Activated naive CD4-positive, alpha-beta T cell treated with Interleukin-2 at 50 U/mL for 16 hours (primary cell): Measurements from ENCODE around the gene GLI2.

Experiments used
- DNase-seq: peaks from one replicate; pipeline ENCODE4 v3.0.0-alpha.2; 2020

The GLI2 gene

DNA sequence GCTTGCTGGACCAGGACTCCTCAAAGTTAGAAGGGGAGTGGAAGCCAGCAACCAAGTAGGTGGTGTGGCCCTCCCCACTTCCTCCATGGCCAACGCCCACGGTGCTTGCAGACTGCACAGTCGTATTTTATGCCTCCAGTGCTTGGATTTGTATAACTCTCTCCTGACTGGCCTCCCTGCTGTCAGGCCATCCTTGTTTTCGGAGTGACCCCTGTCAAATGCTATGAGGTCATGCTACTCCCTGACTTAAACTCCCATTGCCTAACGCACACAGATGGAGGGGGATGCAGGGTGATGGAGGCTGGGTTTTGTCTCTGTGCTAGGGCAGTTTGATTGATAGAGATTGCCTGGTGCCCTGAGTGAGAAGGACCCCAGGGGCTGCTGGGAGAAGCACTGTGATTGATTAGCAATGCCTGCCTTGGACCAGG, 36.1 kb downstream of the GLI2 start:
- DNase-seq: no peak

DNA sequence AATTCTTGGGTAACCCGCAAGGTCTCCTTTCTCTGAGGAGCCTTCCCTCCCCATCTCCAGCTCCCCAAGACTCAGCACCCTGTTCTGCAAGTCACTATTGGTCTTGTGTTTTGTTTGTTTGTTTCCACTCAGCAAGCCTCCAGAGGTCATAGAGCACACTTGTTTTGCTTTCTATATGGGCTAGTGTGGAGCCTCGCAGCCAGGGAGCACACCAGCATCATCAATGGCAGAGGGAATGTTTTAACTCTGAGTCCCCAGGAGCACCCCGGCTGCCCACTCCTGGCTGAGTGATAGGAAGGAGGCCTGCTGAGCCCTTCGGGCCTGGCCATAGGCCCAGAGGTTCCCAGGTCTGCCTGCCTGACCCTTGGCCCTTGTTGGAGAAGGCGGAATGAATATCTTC, 36.6 kb downstream of the GLI2 start:
- DNase-seq: no peak

DNA sequence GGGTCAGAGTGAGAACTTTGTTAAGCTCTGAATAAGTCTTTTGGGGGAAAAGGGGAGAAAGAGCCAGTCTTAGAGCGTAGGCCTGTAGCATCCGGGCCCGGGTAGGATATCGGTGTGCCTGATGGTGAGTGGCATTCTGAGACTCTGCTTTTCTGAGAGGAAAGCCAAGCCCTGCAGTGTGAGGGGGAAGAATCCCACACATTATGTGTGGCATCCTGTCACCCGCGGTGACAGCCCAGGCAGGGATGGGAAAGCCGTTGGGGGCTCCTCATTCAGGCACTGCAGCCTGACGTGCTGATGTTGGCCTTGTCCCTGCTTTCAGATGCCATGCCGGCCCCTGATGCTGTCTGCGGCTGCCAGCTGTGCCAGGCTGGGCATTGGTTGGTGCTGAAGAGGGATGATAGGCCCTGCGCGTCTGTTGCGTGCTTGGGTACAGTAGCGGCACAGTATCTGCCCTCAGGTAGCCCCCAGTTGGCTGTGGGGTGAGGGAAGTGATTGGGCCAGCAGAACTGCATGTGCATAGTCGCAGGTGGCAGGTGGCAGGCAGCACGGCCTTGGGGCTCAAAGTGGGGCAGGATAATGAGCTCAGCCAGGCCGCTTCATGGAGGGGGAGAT, 37.6 kb downstream of the GLI2 start:
- no peak for DNase-seq

DNA sequence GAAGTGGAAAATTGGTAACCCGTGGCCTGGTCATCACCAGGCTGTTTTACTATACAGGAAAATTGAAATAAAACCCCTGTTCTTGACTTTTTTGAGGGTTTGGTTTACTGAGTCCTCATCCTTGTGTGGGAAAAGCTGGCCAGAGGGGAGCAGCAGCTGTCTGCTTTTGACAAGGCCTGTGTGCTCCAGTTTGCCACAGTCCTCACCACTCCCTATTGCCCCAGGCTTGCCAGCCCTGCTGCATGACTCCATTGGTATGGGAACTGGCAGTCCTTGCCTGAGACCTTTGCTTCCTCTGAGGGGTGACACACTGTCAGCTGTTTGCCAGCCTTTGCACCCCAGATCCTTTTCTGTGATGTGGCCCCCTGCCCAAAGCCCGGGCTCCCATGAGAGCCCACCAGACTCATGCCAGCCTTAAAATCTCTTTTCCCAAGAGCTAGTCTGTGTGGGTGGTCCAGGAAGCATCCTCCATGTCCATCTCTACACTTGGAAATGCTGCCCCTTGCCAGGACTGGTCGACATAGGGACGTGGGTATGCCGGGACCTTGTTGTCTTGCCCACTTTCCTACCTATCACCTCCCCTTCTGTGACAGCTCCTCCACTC, 39.0 kb downstream of the GLI2 start:
- no peak for DNase-seq

DNA sequence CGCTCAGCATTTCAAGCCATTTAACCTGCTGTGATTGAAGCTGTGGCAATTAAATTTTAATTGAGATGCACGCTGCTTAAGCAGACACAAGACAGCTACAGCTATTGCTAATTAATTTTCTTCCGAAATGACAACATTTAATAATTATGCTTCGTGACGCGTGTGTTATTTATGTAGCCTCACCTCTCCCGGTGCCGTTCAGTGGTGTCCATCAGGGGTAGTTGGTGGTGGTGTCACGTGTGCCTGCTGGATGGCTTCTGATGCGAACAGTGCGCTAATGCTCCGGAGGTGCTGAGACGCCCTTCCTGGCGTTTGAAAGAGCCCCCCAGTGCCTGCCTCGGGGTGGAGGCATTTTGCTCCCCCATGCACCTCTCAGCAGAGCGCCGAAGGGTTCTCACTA, 39.5 kb downstream of the GLI2 start:
- DNase-seq: no peak

DNA sequence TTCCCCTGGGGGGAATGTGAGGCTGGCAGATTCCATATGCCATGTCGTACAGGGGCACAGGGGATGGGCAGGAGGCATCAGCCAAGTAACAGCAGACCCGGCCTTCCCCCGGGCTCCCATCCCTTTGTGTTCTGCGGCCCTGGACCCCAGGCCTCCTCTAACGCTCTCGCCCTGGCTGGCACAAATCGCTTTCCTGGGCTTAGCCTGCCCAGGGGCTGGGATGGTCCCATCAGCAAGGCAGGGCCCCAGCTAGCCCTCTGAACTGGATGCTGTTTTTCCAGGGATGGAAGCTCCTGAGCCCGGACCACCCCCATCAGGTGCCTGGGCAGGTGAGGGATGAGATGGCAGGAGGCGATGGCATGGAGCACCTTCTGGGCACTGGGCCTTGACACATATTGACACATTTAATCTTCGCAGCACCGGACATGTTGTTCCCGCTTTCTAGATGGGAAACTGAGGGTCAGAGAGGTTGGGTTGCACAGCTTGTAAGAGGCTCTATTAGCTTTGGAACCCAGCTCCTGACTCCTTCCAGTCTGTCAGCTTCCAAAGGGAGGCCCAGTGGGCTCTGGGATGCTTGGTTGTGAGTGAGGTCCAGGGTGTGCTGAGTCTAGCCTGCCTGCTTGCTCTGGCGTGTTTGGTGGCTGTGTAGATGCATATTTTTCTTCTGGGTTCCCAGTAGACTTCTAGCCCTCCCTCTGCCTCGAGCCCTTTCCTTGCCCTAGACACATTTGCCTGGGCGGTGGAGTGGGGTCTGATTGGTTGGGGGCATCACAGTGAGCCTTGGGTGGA, 40.3 kb downstream of the GLI2 start:
- no peak for DNase-seq

DNA sequence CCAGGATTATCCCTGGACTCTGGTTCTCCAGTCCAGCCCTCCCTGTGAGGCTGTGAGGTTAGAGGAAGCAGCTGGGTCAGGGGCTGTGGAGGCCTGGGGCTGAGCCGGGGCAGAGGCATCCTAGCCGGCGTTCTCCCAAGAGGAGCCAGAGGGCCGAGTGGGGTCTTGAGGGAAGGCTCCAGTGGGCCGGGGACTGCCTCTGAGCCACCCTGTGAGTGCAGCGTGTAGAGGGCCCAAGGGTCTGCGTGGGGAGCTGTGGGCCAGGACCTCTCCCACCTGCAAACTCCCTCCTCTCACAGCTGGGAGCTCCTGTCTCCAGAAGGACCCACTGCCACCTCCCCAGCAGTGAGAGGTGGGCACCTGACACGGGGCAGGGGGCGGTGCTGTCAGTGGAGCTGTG, 41.0 kb downstream of the GLI2 start:
- DNase-seq: no peak

DNA sequence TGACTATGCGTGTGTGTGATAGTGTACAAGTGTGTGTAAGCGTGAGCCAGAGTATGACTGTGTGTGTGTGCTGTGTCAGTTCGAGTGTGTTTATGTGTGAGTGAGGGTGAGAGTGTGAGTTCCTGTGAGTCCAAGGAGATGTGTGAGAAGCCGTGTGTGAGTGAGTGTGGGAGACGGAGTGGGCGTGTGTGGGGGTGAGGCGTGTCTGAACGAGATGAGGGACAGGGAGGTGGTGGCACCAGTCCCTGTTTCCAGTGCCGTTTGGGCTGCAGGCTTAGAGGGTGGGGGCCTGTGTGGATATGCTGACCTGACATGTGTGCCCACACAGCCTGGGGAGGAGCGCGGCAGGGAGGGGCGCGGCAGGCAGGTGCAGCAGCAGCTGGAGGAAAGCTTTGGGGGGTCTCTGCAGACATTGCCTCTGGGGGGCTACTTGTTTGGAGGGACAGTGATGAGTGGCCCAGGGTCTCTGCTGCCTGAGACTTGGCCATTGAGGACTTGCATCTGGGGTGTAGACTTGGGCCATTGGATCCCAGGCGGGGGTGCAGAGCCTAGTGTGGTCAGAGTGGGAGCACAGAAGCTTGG, 41.6 kb downstream of the GLI2 start:
- DNase-seq: no peak

DNA sequence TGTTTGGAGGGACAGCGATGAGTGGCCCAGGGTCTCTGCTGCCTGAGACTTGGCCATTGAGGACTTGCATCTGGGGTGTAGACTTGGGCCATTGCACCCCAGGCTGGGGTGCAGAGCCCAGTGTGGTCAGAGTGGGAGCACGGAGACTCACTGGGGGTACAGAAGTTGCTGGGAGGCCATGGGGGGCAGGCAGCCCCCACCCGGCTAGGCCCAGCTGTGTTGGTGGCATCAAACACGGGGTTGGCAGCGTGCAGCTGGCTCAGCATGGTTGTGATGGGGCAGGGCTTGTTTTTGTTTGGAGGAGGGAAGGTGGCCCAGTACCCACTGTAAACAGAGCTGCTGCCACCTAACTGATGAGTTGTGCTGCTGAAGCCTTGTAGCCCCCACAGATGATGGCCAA, 42.1 kb downstream of the GLI2 start:
- DNase-seq: no peak

DNA sequence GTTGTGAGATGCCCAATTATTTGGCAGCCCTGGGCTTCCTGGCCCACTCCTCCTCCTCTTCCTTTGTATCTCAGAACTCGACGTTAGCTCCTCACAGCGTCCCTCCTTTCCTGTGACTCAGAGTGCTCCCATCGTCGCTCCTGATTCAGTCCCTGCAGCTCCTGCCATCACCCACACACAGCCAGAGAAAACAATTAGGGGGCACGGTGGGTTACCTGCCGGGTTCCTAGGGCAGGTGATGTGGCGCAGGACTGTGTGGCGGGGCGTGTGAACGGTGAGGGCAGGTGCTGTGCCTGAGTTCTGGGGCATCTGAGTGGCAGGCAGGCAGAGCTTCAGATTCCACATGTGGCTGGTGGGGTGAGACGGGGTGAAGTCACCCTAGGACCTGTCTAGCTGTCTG, 42.6 kb downstream of the GLI2 start:
- no peak for DNase-seq

DNA sequence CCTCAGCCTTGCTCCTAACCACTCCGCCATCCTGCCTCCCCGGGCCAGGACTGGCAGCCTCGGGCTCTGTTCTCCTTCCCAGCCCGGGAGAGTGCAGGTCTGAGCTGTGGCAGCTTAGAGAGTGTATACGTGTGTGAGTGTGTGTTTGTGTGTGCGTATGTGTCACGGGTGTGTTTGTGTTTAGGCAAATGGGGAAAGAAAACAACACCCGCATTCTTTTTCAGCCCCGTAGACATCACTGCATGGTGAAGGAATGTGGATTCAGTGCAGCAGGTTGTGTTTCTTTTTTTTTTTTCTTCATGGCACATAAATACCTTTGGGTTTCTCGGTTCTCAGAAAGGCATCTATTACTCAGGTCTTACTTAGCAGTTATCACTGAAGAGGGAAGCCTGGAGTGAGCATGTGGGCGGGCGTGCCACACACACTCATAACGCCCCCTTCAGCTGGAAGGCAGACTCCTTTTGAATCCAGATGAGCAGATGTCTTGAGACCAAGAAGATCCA, 44.2 kb downstream of the GLI2 start:
- DNase-seq: no peak

DNA sequence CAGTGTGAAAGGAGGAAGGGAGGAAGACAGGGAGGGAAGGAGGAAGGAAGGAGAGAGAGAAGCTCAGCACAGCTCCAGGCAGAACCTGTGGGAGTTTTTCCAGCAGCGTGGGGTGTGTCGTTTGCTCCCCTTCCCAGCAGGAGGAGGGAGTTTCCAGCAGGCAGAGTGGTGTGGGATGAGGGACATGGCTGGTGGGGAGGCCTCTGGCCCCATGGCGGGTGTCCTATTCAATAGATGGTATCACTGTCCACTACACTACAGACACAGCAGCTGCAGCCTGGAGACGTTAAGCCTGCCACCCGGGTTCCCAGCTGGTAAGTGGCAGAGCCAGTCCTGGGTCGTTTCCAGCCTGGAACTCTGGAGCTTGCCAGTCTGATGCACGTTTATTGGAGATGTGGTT, 44.7 kb downstream of the GLI2 start:
- no peak for DNase-seq

DNA sequence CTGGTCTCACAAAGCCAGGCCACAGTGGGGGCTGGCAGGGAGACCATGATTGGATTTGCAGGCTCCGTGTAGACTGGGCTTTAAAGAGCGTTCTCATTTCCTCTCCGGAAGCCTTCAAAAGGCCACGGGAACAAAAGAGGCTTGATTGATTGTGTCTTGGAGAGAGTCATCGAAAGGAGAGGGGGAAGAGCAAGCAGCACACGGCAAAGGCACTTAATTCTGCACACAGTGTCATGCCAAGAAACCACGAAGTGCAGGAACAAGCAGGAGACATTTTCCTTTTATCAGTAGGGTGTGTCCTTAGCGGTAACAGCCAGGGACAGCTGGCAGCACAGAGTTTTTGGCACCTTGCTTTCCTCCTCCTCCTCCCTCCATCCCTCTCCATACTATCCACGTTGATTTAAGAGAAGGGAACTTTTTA, 47.7 kb downstream of the GLI2 start:
- DNase-seq: no peak

DNA sequence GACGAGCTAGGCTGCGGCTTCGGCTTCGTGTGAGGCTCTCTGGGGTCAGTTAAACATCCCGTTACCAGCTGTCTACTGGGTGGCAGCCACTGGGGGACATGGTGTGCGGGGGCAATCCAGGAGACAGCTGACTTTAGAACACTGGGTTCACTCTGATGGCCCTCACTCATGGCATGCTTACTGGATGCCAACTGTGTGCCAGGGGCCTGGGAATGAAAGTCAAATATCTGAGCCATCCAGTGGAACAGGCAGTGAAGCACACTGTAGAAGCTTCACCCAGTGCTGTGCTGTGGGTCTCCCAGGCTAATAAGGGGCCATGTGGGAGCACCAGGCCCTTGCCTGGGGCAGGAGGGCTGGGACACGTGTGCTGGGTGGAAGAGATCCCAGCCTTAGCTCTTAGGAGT, 48.3 kb downstream of the GLI2 start:
- DNase-seq: no peak
